Right lobe of liver (tissue), 4 donors: ENCODE data around the gene KRTAP4-1.

ENCODE experiments used
- CTCF ChIP-seq, 4 donors: fragments of 200-600 bp in 3 of 4; fragments of 450-650 bp in 1 of 4; IDR thresholded peaks; one replicate each; pipeline versions ENCODE4 v1.5.1 to v1.8.0; 2016 to 2022; ENCODE audit warnings: antibody characterized with exemption in 4 of 4, mild to moderate bottlenecking in 2 of 4
- POLR2A ChIP-seq: fragments of 450-650 bp; IDR thresholded peaks from one replicate; pipeline ENCODE4 v1.6.1; 2017; ENCODE audit warnings: antibody characterized with exemption, mild to moderate bottlenecking
- donor health status: DM: no; HTN: no; CAD: no.
- donor health status: DM: no; HTN: no; CAD: no.
- donor health status: DM: no; HTN: yes; CAD: no.

- TF ChIP-seq CTCF (IDR thresholded peaks at IDR 0.05): no peak
- no peak for TF ChIP-seq POLR2A
Measured at GRCh38 chr17:41178341-41178740, 6.4 kb downstream of the KRTAP4-1 start.
